Glutamatergic neuron (in vitro differentiated cells): ENCODE data around the gene FCN2. TPM values are rescaled to one million over a fixed set of nuclear protein-coding genes. Genes with fewer than 3 reads are reported as not detected.

Experiments
- DNase-seq: peaks from one replicate; pipeline ENCODE4 v3.0.0; 2022
- H3K27ac Mint-ChIP-seq: one replicate; pipeline ENCODE4 v1.8.0; 2020; ENCODE audit warnings: mild to moderate bottlenecking, mixed read lengths, inconsistent platforms; ENCODE audit not compliant: unreplicated experiment
- H3K27me3 Mint-ChIP-seq: one replicate; pipeline ENCODE4 v1.8.0; 2020; ENCODE audit warnings: mild to moderate bottlenecking, moderate library complexity, mixed read lengths, inconsistent platforms; ENCODE audit not compliant: unreplicated experiment
- H3K36me3 Mint-ChIP-seq: one replicate; pipeline ENCODE4 v1.8.0; 2020; ENCODE audit warnings: mild to moderate bottlenecking, mixed read lengths, inconsistent platforms; ENCODE audit not compliant: unreplicated experiment
- H3K4me1 Mint-ChIP-seq: one replicate; pipeline ENCODE4 v1.8.0; 2020; ENCODE audit warnings: mild to moderate bottlenecking, low read depth, mixed read lengths, inconsistent platforms; ENCODE audit not compliant: unreplicated experiment
- H3K4me3 Mint-ChIP-seq: one replicate; pipeline ENCODE4 v1.8.0; 2020; ENCODE audit warnings: mild to moderate bottlenecking, mixed read lengths, inconsistent platforms; ENCODE audit not compliant: unreplicated experiment
- H3K9me3 Mint-ChIP-seq: one replicate; pipeline ENCODE4 v1.8.0; 2020; ENCODE audit warnings: mild to moderate bottlenecking, moderate library complexity, mixed read lengths, inconsistent platforms; ENCODE audit not compliant: unreplicated experiment
- total RNA-seq: library from RNA; stranded (reverse); fragmentation: NEBNext Ultra II Directional; extraction: Animal tissue kit (Norgen Biotek cat#: 25700); gene quantifications from one replicate; pipeline ENCODE4 v1.2.1, GENCODE V29; 2021; ENCODE audit not compliant: unreplicated experiment
- TF ChIP-seq, protein P1 (sequence below): fragments of 200-600 bp; sonication (generic); IDR thresholded peaks from one replicate; pipeline ENCODE4 v1.5.0; 2021; ENCODE audit not compliant: partially characterized antibody, unreplicated experiment

The FCN2 gene
- total RNA-seq, 1 donor from 2014 or later = not detected

DNA sequence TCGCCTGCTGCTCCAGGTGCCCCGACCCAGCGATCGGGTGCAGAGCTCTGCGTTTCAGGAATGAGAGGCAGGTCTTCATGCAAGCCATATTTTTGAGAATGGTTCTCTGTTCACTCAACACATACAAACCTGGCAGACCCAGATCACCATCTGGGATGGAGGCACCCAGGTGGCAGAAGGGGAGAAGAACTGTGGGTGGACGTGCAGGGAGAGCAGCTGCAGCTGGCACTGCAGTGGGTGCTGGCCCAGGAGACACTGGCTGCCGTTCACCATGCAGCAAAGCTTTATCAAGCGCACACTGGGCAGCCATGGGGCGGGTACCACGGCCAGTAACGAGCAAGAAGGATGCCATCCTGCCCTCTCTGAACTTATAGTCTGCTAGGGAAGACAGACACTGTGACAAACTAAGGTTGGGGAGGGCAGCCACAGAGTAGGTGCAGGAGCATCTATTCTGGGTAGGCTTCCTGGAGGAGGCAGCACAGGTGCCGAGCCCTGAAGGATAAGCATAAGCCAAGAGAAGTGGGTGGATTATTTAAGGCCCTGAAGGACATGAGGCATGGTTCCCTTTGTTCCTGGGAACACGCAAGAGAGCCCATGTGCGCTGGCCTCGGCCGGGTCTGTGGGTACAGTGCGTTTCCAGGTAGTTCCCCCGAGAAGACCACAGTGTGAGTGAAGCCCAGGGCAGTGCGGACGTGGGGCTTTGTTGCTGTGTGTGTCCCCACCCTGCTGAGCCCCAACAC is 46.2 kb upstream of the FCN2 start:
- Mint-ChIP-seq H3K9me3 (peaks cover 4% of the 10 kb centered on the region), H3K36me3 (no peaks in the 10 kb centered on the region), H3K4me3 (no peak overlapping the region), H3K4me1 (peaks cover 16% of the 10 kb centered on the region), H3K27ac (no peak overlapping the region), H3K27me3 (peaks cover 9% of the 10 kb centered on the region)
- no peak for DNase-seq
- TF ChIP-seq, protein P1, sequence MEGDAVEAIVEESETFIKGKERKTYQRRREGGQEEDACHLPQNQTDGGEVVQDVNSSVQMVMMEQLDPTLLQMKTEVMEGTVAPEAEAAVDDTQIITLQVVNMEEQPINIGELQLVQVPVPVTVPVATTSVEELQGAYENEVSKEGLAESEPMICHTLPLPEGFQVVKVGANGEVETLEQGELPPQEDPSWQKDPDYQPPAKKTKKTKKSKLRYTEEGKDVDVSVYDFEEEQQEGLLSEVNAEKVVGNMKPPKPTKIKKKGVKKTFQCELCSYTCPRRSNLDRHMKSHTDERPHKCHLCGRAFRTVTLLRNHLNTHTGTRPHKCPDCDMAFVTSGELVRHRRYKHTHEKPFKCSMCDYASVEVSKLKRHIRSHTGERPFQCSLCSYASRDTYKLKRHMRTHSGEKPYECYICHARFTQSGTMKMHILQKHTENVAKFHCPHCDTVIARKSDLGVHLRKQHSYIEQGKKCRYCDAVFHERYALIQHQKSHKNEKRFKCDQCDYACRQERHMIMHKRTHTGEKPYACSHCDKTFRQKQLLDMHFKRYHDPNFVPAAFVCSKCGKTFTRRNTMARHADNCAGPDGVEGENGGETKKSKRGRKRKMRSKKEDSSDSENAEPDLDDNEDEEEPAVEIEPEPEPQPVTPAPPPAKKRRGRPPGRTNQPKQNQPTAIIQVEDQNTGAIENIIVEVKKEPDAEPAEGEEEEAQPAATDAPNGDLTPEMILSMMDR = no peak

DNA sequence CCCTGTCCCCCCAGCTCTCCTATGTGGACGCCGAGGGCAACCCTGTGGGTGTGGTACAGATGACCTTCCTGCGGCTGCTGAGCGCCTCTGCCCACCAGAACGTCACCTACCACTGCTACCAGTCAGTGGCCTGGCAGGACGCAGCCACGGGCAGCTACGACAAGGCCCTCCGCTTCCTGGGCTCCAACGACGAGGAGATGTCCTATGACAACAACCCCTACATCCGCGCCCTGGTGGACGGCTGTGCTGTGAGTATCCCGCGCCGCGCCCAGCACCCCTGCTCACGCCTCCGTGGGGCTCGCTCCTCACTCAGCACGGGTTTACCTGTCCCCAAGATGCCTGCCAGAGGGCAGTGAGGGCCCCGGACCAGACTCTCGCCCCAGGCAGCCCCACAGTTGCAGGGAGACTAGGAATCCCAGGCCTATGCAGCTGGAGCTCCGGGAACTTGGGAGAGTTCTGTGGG is 45.6 kb upstream of the FCN2 start:
- TF ChIP-seq, protein P1 = no peak
- Mint-ChIP-seq H3K36me3 (no peaks in the 10 kb centered on the region), H3K27me3 (peaks cover 9% of the 10 kb centered on the region), H3K4me3 (no peak overlapping the region), H3K4me1 (peaks cover 16% of the 10 kb centered on the region), H3K27ac (no peak overlapping the region), H3K9me3 (peaks cover 4% of the 10 kb centered on the region)
- no peak for DNase-seq

DNA sequence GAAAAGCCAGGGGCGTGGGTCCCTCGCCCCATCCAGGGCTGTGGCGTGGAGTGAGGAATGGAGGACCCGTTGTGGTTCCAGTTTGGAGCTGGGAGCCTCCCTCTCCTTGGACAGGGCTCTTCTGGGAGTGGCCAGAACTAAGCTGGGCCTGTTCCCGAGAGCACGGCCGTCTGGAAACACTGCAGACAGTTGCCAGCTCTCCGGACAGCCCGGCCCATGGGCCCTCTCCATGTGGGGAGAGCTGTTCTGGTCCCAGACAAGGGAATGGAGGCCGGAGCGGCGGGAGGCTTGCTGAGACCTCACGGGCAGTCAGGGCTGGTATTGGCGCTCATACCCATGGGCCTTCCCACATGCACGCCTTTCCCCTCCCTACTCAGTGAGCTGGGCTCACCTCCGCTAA is 45.2 kb upstream of the FCN2 start:
- peaks cover 16% of the 10 kb centered on the region for H3K4me1 Mint-ChIP-seq
- peaks cover 8% of the 10 kb centered on the region for H3K27me3 Mint-ChIP-seq
- no peaks in the 10 kb centered on the region for H3K36me3 Mint-ChIP-seq
- no peak overlapping the region for H3K4me3 Mint-ChIP-seq
- no peak for DNase-seq
- no peak overlapping the region for H3K27ac Mint-ChIP-seq
- peaks cover 4% of the 10 kb centered on the region for H3K9me3 Mint-ChIP-seq
- TF ChIP-seq, protein P1 = no peak

DNA sequence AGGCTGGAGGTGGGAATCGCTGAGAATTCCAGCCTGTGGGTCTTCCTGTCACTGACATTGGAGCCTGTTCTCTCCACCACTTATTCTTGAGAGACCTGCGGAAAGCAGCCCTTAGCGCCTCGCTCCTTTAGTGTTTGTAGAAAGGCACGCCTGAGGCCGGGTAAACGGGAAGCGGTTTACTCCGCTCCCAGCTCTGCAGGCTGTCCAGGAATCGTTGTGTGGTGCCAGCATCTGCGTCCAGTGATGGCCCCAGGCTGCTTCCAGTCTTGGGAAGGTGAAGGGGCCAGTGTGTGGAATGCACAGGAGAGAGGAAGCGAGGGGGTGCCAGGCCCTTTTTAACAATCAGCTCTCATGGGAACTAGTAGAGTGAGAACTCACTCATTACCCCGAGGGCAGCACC is 44.6 kb upstream of the FCN2 start:
- Mint-ChIP-seq H3K4me1 (peaks cover 14% of the 10 kb centered on the region), H3K27ac (no peak overlapping the region), H3K27me3 (peaks cover 7% of the 10 kb centered on the region), H3K9me3 (peaks cover 4% of the 10 kb centered on the region), H3K36me3 (no peaks in the 10 kb centered on the region), H3K4me3 (no peak overlapping the region)
- peak; percentile 14 for DNase-seq
- TF ChIP-seq, protein P1 = no peak

DNA sequence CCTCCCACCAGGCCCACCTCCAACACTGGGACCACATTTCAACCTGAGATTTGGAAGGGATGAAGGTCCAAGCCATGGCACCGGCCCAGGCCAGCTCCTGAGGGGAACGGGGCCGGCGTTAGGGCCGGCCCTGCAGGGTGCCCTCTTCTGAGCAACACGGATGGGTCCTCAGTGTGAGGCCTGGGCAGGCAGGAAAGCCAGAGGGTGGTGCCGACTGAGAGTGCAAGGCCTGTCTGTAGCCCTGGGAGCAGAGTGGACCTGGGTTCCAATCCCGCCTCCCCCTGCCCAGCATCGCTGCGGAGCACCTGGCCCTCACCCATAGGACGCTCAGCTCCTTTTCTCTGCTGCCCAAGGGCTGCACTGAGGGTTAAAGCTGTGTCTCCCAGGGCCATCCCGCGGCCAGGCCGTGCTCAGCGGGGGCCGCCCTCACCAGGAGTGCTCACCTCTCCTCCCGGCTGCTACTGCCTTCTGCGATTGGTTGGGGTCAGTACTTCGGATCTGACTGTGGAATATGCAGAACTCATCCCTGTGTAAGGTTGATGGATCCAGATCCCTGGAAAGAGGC is 44.1 kb upstream of the FCN2 start:
- Mint-ChIP-seq H3K4me1 (peaks cover 14% of the 10 kb centered on the region), H3K36me3 (no peaks in the 10 kb centered on the region), H3K27ac (no peak overlapping the region), H3K4me3 (no peak overlapping the region), H3K9me3 (peaks cover 4% of the 10 kb centered on the region), H3K27me3 (peaks cover 7% of the 10 kb centered on the region)
- DNase-seq = no peak
- TF ChIP-seq, protein P1 = no peak
